ENCODE measurements around the gene PITX3. TPM values are rescaled to one million over a fixed set of nuclear protein-coding genes. Genes with fewer than 3 reads are reported as not detected.

Gene PITX3
- total RNA-seq, 4 donors from 2014 or later = not detected

- no peak for TF ChIP-seq CTCF (IDR thresholded peaks at IDR 0.05; ENCODE audit: low read depth)
These were observed 52.9 kb downstream of the PITX3 start for GRCh38 chr10:102188298-102188940.

- no peak for TF ChIP-seq CTCF (IDR thresholded peaks at IDR 0.05; ENCODE audit: low read depth)
These were observed 55.3 kb downstream of the PITX3 start for GRCh38 chr10:102185811-102186527.

GRCh38 chr10:102185272-102185671 lies 56.0 kb downstream of the PITX3 start:
- TF ChIP-seq CTCF (IDR thresholded peaks at IDR 0.05; ENCODE audit: low read depth) = no peak

- TF ChIP-seq CTCF (IDR thresholded peaks at IDR 0.05; ENCODE audit: low read depth) = no peak
These were observed 56.7 kb downstream of the PITX3 start for GRCh38 chr10:102184606-102185005.

Other genes starting within 250 kb of the PITX3 start
- 10 to 100 TPM; 11.9 to 18.4 (median 17.9) TPM for gene ARMH3, start 185.3 kb downstream of the PITX3 start, total RNA-seq
- gene HPS6, start 176.2 kb downstream of the PITX3 start, total RNA-seq = 10 to 100 TPM in 3 of 4 donors, 1 to 10 TPM in 1; 7.2 to 27.9 (median 16.7) TPM
- 10 to 100 TPM; 15.8 to 42.0 (median 29.2) TPM for gene LDB1, start 121.1 kb downstream of the PITX3 start, total RNA-seq
- gene PPRC1, start 108.5 kb downstream of the PITX3 start, total RNA-seq = 10 to 100 TPM in 3 of 4 donors, 1 to 10 TPM in 1; 9.2 to 23.6 (median 10.3) TPM
- gene NOLC1, start 89.1 kb downstream of the PITX3 start, total RNA-seq = 10 to 100 TPM; 19.2 to 30.7 (median 22.0) TPM
- gene ELOVL3, start 15.2 kb downstream of the PITX3 start, total RNA-seq = 1 to 10 TPM; 1.3 to 3.6 (median 3.2) TPM
- gene GBF1, start 4.0 kb upstream of the PITX3 start, total RNA-seq = 10 to 100 TPM; 21.6 to 34.3 (median 24.0) TPM
- gene NFKB2, start 154.2 kb upstream of the PITX3 start, total RNA-seq = 10 to 100 TPM in 3 of 4 donors, 1 to 10 TPM in 1; 7.7 to 20.3 (median 12.4) TPM
- 1 to 10 TPM in 1 of 4 donors, under 1 TPM in 3; 0.22 to 1.4 (median 0.54) TPM for gene PSD, start 177.3 kb upstream of the PITX3 start, total RNA-seq
- 10 to 100 TPM in 3 of 4 donors, 1 to 10 TPM in 1; 8.0 to 31.3 (median 15.5) TPM for gene FBXL15, start 179.3 kb upstream of the PITX3 start, total RNA-seq
- gene CUEDC2, start 191.1 kb upstream of the PITX3 start, total RNA-seq = 10 to 100 TPM; 24.0 to 50.9 (median 40.7) TPM
- not detected for gene C10orf95, start 210.0 kb upstream of the PITX3 start, total RNA-seq